ENCODE data around the gene SMIM28.
"Not testable (repeated sequence)": the region's sequence is repeated elsewhere in the genome, so short reads cannot be mapped to it uniquely, and the experiment has no call there.

Gene SMIM28

DNA sequence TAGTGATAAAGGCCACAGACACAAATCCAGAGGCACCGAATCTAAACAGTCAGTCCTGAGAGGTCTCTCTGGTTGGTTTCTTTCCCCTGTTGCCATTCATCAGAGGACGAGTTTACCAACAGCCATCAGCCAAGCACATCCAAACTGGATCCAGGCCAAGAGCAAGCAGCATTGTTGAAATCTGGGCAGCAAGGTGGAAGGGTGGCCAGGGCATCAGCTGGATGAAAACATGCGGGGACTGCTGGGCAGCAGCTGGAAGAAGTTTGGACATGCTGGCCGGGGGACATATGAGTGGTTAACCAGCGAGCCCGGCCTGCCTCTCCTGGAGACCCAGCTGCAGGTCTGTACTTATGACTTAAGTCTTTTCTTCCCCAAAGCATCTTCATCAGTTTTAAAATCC lies at the start of gene SMIM28:
TSS of gene SMIM28 (plus strand) at position 62 of the 400 bp plus-strand sequence. CDS start at position 230, 168 bp downstream.
- peak; percentile 65 for DNase-seq

DNA sequence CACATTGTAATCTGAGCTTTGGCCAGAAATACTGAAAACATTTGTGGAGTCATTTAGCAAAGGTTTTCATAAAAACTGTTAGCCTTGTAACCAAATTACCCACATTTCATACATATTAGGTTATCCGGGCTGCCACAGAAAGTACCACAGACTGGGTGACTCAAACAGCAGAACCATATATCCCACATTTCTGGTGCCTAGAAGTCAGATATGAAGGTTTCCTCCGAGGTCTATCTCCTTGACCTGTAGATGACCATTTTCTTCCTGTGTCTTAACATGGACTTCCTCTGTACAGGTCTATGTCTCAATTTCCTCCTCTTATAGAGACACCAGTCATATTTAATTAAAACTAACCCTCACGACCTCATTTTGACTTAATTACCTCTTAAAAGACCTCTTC lies 49.5 kb upstream of the SMIM28 start:
- no peak for DNase-seq

DNA sequence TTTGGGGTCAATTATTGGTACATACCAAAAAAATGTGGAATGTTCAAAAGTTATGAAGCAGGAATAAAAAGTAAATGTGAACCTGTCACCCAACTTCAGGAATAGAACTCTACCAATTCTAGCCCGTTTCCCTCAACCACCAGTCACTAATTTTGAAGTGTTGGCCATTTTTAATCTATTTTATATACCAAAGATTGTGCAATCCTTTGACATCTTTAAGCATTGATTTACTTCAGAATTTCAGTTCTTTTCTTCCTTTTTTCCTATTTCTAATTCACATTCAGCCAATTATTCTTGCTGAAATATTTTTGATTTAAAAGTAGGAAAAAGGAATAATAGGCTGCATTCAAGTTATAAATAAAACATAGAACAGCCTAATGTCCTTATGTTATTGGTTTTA lies 46.9 kb upstream of the SMIM28 start:
- DNase-seq, result no peak

DNA sequence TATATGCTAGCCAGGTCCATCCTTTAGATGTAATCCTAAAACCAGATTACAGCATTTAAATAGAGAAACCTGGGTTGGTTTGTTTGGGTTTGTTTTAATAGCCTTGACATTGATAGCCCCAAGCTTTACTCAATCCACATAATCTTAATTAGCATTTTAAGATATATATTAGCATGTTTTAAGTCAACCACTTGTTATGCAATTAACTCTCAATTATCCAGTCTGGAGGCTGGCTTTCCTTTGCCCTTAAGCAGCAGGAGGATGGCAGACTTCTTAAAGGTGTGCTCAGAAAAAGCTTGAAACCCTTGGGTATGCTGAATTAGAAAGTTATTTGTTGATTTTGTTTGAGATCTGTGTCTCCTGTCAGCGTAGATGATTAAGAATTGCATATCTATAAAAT lies 46.3 kb upstream of the SMIM28 start:
- no peak for DNase-seq

DNA sequence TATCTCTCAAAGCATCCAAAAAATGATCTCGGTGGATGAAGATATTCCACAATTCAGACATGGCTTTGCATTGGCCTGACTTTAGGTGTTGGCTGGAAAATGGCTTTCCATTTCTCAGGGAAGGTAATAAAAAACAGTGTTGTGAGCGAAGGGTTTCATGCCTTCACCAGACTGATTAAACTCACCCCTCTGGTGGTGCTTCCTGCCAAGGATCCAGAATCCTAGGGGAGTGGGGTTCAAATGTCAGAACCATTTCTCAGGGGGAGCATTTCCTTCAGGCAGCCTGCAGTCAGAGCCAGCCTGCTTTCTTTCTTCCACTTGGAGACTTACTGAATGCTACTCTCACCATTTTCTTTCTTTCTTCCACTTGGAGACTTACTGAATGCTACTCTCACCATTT lies 45.7 kb upstream of the SMIM28 start:
- no peak for DNase-seq

DNA sequence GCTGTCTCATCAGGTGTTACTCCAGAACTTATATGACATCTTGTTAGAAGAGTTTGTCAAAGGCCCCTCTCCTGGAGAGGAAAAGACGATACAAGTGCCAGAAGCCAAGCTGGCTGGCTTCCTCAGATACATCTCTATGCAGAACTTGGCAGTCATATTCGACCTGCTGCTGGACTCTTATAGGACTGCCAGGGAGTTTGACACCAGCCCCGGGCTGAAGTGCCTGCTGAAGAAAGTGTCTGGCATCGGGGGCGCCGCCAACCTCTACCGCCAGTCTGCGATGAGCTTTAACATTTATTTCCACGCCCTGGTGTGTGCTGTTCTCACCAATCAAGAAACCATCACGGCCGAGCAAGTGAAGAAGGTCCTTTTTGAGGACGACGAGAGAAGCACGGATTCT lies 43.7 kb upstream of the SMIM28 start:
- DNase-seq, result no peak

DNA sequence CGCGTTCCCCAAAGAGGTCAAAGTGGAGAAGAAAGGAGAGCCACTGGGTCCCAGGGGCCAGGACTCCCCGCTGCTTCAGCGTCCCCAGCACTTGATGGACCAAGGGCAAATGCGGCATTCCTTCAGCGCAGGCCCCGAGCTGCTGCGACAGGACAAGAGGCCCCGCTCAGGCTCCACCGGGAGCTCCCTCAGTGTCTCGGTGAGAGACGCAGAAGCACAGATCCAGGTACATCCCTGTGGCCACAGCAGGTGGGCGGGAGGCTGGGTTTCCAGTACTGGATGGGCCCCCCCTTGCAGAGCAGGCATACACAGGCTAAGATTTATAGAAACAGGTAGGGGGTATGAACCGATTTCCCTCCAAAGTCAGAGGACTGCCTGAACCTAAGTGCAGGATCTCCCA lies 42.7 kb upstream of the SMIM28 start:
- DNase-seq, result no peak

DNA sequence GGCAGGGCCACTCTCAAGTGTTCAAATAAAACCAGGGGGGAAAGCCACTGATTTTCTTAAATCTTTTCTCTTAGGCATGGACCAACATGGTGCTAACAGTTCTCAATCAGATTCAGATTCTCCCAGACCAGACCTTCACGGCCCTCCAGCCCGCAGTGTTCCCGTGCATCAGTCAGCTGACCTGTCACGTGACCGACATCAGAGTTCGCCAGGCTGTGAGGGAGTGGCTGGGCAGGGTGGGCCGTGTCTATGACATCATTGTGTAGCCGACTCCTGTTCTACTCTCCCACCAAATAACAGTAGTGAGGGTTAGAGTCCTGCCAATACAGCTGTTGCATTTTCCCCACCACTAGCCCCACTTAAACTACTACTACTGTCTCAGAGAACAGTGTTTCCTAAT lies 41.5 kb upstream of the SMIM28 start:
- DNase-seq, result no peak

DNA sequence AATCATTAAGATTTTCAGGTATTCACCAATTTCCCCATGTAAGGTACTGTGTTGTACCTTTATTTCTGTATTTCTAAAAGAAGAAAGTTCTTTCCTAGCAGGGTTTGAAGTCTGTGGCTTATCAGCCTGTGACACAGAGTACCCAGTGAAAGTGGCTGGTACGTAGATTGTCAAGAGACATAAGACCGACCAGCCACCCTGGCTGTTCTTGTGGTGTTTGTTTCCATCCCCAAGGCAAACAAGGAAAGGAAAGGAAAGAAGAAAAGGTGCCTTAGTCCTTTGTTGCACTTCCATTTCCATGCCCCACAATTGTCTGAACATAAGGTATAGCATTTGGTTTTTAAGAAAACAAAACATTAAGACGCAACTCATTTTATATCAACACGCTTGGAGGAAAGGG lies 40.6 kb upstream of the SMIM28 start:
- DNase-seq, result no peak

DNA sequence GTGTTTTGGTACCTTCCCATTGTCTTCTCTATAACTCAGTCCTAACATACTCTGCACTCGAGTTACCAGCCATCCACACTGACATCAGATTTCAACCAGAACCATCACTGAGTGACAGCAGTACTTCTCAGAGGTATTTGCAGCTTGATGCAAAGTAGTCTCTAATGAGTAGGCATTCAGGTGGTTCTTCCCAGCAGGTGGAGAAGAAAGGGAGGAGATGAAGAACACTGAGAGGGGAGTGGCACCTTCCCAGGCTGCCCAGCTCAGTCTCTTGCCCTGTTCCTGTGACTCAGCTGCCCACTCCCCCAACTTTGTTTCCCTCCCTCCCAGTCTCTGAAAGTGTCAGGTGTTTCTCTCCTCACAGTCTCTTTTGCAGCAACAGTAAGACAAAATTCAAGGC lies 38.7 kb upstream of the SMIM28 start:
- DNase-seq, result no peak

DNA sequence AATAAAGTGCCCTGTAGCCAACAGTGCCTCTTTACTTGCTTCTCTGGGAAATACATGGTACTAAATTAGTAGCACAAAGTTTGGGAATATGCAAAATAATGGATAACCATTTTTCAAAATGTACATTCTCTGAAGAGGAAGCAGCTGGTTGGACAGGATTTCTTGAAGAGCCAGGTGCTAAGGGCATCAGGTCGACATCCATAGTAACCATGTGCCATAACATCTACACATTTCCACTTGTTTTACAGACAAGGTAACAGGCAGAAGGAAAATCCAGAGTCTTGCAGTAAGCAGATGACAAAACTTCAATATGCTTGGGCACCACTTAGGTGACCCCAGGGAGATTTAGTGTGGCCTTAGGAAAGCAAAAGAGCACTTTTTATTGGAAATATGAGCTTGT lies 36.5 kb upstream of the SMIM28 start:
- no peak for DNase-seq

DNA sequence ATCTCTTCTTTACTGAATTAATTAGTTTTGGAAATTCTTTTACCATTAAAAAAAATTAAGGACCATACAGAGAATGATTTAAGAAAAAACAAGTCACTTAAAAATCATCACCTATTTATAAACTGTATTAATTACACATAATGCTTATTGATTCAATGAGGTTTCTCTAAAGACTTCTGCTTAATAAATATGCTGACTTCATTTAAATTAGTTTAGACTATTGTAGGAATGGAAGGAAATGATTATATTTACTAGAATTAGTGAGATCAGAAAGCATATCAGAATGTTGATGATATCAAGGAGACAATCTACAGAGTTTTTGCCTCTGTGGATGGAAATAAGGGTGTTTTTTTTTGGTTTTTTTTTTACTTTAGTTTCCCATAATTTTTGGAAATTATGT lies 34.6 kb upstream of the SMIM28 start:
- no peak for DNase-seq

DNA sequence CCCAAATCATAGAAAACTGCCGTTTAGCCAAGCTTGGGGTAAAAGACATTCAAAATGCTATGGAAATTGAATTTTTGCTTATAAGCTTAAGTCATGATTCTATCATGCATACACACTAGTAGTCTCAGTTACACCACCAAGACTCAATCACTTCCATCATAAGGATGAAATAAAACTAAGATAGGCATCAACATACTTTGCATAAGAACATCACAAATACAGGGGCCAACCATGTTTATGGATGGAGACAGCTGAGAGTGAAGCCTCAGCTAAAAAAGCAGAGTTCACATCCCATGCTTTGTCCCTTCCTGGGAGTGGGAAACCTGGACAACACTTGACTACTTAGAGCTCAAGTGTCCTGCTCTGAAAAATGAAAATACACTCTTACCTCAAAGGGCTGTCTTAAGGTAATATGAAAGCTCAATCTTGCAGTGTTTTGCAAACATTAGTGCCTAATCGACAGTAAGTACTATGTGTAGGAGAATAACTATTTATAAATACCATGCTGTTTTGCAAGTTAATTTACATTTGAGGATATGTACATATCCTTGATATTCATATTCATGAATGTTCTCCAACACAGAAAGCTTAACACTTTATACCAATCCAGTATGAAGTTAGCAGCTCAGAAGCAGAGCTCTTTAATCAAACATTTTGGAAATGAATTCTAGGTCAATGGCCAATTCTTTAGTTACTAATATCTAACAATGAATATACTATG lies 32.0 kb upstream of the SMIM28 start:
- no peak for DNase-seq

DNA sequence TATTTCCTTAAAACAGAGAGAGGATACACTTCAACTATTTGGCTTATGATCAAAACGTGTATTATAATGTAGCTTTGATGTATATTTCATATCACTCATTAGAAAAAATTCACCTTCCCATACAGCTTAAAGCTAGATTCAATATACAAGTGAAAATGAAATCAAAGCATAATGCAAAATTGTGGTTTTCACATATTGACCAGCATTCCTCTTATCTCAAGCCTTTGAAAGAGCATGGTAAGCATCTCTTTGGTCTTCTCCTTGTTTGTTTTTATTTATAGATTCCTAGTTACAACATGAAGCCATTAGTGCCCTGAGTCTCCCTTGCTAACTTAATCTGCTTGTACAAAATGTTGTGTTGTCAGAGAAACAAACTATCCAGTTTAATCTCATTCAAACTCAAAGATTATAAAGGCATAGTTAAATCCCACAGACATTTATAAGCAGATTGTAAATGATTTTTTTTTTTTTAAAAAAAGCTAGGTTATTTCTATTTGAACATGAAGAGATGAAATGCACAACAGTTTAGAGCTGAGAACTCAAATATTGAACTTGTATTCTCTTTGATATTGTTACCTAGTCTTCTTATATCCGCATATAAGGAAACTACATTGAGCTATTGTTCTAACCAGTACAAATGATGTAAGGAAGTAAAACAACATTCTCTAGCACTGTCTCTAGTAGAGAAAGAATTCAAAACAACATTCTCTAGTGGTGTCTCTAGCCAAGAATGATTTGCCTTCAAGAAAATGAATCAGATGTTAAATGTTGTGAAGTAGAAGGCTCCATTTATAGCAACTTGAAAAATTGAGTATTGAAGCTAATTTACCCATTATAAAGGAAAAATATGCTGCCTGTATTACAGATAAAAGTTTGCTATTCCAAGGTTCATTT lies 31.2 kb upstream of the SMIM28 start:
- no peak for DNase-seq

DNA sequence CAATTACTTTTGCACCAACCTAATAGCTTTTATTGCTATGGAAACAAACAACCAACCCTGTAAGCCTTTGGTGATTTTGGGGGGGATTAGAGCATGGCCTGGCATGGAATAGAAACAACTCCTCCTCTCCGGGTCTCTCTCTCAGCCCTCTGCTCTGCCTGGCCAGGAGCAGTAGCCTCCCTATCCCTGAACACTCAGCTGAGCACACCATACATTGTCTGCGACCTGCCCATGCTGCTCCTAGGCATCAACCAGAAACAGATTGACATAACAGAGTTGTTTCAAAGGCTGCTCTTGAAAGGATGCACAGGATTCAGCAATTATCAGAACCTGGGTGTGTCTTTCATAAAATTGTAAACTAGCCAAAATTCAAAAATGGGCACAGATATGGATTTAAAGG lies 29.8 kb upstream of the SMIM28 start:
- no peak for DNase-seq

DNA sequence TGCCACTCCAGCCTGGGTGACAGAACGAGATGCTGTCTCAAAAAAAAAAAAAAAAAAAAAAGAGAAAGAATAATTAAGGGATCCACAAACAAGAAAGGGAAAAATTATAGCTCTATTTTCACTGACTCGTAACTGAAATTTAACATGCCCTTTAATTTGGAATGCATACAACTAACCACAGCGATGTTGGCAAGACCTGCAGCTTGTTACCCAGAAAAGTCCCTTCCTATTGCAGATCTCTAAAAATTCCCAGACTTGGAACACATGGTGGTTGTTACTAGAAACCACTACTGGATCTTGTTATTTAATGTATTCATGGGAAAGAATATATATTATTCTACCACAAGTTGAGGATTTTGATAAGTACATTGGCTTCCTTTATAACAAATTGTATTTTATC lies 27.8 kb upstream of the SMIM28 start:
- no peak for DNase-seq

DNA sequence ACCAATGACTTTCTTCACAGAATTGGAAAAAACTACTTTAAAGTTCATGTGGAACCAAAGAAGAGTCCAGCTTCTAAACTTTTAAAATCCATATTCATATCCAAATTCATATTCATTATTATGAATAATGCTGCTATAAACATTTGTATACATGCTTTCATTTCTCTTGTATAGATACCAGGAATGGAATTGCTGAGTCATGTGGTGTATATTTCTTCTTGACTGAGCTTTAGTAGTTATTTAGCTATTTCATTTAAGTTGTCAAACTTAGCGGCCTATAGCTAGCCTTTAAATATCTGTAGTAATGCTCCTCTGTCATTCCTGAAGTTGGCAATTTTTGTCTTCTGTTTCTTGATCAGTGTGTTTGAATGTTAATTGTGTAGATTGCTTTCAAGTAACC lies 19.8 kb upstream of the SMIM28 start:
- DNase-seq, result no peak

DNA sequence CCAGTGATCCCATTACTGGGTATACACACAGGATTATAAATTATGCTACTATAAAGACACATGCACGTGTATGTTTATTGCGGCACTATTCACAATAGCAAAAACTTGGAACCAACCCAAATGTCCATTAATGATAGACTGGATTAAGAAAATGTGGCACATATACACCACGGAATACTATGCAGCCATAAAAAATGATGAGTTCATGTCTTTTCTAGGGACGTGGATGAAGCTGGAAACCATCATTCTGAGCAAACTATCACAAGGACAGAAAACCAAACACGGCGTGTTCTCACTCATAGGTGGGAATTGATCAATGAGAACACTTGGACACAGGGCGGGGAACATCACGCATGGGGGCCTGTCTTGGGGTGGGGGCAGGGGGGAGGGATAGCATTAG lies 9.0 kb upstream of the SMIM28 start:
- DNase-seq, result not testable (repeated sequence)

DNA sequence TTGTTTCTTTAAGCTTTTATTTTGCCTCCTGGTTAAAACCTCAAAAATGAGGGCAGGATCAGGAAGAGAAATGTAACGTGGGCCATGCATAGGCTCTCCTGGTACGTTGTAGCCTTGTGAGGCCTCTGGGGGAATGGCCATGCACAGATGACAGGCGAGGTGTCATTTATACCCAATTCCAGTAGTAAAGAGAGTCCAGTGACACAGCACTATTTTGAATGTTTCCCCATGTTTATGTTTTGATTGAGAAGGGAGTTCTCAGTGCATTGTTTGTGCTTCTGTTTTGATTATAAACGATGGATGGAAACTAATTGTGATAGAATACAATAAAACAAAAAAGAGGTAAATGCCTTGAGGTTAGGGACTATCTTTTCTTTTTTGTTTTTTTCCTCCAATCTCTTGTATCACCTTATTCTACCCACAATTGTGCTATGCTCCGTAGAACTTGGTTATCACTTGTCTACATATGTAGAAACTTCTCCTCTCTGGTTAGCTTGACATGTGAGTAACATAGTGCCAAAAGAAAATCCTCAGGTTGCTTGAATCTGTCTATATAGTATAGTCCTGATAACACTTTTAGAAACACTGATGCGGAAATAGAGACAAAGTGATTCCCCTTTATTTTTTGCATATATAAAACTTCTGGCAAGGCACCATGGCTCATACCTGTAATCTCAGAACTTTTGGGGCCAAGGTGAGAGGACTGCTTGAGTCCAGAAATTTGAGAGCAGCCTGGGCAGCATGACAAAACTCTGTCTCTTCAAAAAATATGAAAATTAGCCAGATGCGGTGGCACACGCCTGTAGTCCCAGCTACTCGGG lies 6.9 kb upstream of the SMIM28 start:
- DNase-seq, result no peak

DNA sequence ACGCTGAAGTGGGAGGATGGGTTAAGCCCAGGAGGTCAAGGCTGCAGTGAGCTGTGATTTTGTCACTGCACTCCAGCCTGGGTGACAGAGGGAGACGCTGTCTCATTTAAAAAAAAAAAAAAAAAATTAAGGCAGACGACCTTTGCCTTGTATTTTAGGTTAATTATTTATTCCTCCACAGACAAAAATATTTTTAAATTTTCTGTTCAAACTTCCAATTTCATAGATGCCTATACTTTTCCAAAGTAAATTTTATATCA lies 6.3 kb upstream of the SMIM28 start:
- DNase-seq, result no peak

DNA sequence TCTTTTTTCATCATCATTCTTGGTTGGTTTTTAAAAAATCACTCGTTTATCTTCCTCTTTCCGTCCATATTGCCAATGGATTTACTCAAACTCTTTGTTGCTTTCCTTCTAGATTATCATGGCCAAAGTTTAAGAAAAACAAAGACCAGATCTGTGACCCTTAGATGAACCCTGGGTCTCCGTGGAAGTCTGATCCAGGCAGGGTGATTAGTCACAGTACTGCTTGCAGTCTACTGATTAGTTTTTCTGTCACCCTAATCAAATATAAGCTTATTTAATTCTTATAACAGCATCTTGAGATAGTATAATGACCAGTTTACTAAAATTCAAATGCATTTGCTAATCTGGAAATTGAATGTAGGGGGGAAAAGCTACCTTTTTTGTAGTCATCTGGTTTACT lies 6.0 kb upstream of the SMIM28 start:
- DNase-seq, result no peak

DNA sequence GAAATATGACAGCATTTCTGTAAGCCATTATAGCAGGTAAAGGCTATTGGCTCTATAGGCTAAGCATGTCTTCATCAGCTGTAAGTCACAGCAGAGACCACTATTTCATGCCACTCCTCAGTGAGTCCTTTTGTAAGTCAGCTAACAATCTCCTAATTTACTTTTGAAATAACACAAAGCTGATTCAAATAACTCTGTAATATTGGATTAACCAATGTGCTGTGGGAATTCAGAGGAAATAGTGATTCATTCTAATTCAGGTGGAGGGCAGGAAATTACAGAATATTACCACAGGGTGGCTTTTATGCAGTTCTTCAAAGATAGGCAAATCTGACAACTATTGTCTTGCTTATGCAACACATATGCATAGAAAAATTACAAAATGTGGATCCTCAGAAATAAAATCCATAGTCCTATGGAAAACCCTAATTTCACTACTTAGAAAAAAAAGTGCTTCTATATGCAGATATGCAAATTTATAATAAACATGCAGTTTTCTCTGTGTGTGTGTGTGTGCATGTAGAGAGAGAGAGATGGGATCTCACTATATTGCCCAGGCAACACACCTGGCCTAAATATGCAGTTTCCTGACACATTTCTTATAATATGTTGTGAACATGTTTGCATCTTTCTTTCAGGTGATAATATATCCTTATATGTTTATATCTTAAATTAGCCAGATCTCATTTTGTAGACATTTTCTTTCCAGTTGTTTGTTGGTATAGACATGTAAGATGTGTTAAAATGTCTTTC lies 4.8 kb upstream of the SMIM28 start:
- no peak for DNase-seq

DNA sequence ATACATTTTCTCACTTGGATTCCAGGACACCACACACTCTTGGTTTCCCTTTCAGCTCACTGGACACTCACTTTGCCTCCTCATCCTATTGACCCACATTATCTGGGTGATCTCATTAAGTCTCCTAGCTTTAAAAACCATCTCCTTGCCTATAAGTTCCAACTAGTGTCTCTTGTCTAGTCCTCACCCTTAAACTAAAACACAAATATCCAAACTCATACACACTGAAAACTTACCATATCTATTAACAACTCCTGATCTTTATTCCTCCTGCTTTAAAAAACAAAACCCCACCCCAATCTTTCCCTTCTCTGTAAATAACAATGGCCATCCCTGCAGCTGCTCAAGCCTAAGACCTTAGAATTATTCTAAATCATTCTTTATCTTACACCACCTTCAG lies 3.5 kb upstream of the SMIM28 start:
- DNase-seq, result no peak
